Panc1 (cell line): Measurements from ENCODE around the gene RETSAT.
A peak's percentile ranks its signal among the peaks of the same experiment; 100 is the strongest.

Experiments
- POLR2AphosphoS5 ChIP-seq: IDR thresholded peaks from 2 replicates; pipeline ENCODE4 v1.6.1; 2012; ENCODE audit warnings: mild to moderate bottlenecking, low read depth, low read length, moderate library complexity
- TCF7L2 ChIP-seq: IDR thresholded peaks from 2 replicates; pipeline ENCODE4 v1.6.1; 2011; ENCODE audit warnings: mild to moderate bottlenecking, low read depth, low read length, inconsistent platforms
- TF ChIP-seq, protein P1 (sequence below): fragments of 450-650 bp; IDR thresholded peaks from 2 replicates; pipeline ENCODE4 v1.5.1; 2017; ENCODE audit warnings: mild to moderate bottlenecking

GRCh38 chr2:85354286-85355072 is at the start of gene RETSAT, which contains the start of gene ELMOD3:
- TF ChIP-seq, protein P1, sequence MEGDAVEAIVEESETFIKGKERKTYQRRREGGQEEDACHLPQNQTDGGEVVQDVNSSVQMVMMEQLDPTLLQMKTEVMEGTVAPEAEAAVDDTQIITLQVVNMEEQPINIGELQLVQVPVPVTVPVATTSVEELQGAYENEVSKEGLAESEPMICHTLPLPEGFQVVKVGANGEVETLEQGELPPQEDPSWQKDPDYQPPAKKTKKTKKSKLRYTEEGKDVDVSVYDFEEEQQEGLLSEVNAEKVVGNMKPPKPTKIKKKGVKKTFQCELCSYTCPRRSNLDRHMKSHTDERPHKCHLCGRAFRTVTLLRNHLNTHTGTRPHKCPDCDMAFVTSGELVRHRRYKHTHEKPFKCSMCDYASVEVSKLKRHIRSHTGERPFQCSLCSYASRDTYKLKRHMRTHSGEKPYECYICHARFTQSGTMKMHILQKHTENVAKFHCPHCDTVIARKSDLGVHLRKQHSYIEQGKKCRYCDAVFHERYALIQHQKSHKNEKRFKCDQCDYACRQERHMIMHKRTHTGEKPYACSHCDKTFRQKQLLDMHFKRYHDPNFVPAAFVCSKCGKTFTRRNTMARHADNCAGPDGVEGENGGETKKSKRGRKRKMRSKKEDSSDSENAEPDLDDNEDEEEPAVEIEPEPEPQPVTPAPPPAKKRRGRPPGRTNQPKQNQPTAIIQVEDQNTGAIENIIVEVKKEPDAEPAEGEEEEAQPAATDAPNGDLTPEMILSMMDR = no peak
- TF ChIP-seq POLR2AphosphoS5 (peak; percentile 98), TCF7L2 (no peak)
